Measurements from ENCODE around the gene ZNF33B.

GRCh38 chr10:42583828-42584227 is 54.5 kb downstream of the ZNF33B start:
- TF ChIP-seq CTCF (IDR thresholded peaks at IDR 0.05), result no peak
- no peak for TF ChIP-seq POLR2A (IDR thresholded peaks at IDR 0.05)

All from body of pancreas (tissue), 4 donors.